H9 (cell line): ENCODE data around the gene MEDAG. TPM values are rescaled to one million over a fixed set of nuclear protein-coding genes. Genes with fewer than 3 reads are reported as not detected.

Experiments
- DNase-seq: peaks from one replicate; pipeline ENCODE4 v3.0.0-alpha.2; 2017
- H2AFZ ChIP-seq: one replicate; pipeline ENCODE4 v1.6.1; 2013; ENCODE audit warnings: mild to moderate bottlenecking, low read length, control low read depth, moderate library complexity
- H2AK5ac ChIP-seq: 2 replicates; pipeline ENCODE4 v1.6.1; 2013; ENCODE audit warnings: low read length, control low read depth, mixed read lengths; ENCODE audit not compliant: insufficient read length
- H2BK120ac ChIP-seq: one replicate; pipeline ENCODE4 v1.6.1; 2013; ENCODE audit warnings: low read depth, mild to moderate bottlenecking, low read length, control low read depth, inconsistent platforms; ENCODE audit not compliant: poor library complexity, severe bottlenecking
- H2BK12ac ChIP-seq: 2 replicates; pipeline ENCODE4 v1.6.1; 2013; ENCODE audit warnings: low read length, control low read depth, mixed read lengths, low read depth; ENCODE audit not compliant: insufficient read length
- H2BK15ac ChIP-seq: 2 replicates; pipeline ENCODE4 v1.6.1; 2013; ENCODE audit warnings: low read depth, low read length, control low read depth
- H2BK20ac ChIP-seq: one replicate; pipeline ENCODE4 v1.6.1; 2013; ENCODE audit warnings: low read depth, mild to moderate bottlenecking, low read length, control low read depth, inconsistent platforms; ENCODE audit not compliant: poor library complexity, severe bottlenecking
- H2BK5ac ChIP-seq: 2 replicates; pipeline ENCODE4 v1.6.1; 2013; ENCODE audit warnings: low read length, control low read depth, mixed read lengths; ENCODE audit not compliant: insufficient read length
- H3K14ac ChIP-seq: 2 replicates; pipeline ENCODE4 v1.6.1; 2013; ENCODE audit warnings: low read length, control low read depth; ENCODE audit not compliant: insufficient read depth
- H3K18ac ChIP-seq: 2 replicates; pipeline ENCODE4 v1.6.1; 2013; ENCODE audit warnings: low read depth, mild to moderate bottlenecking, mixed read lengths, low read length, control low read depth; ENCODE audit not compliant: insufficient read length
- H3K23ac ChIP-seq: 2 replicates; pipeline ENCODE4 v1.6.1; 2013; ENCODE audit warnings: low read length, control low read depth, mixed read lengths, low read depth; ENCODE audit not compliant: insufficient read length
- H3K23me2 ChIP-seq: 2 replicates; pipeline ENCODE4 v1.6.1; 2013; ENCODE audit warnings: low read depth, mild to moderate bottlenecking, mixed read lengths, low read length, control low read depth; ENCODE audit not compliant: insufficient read length, poor library complexity, severe bottlenecking
- H3K27ac ChIP-seq: 2 replicates; pipeline ENCODE4 v1.5.1; 2013; ENCODE audit warnings: low read length, control low read depth, mixed read lengths, low read depth; ENCODE audit not compliant: insufficient read length
- H3K27me3 ChIP-seq: 2 replicates; pipeline ENCODE4 v1.6.1; 2013; ENCODE audit warnings: low read length, control low read depth, inconsistent platforms; ENCODE audit not compliant: insufficient read depth
- H3K4ac ChIP-seq: 2 replicates; pipeline ENCODE4 v1.6.1; 2013; ENCODE audit warnings: low read depth, mild to moderate bottlenecking, control low read depth, inconsistent platforms, low read length, moderate library complexity
- H3K4me1 ChIP-seq: 2 replicates; pipeline ENCODE4 v1.6.1; 2013; ENCODE audit warnings: low read length, control low read depth, inconsistent platforms; ENCODE audit not compliant: insufficient read depth
- H3K4me2 ChIP-seq: 2 replicates; pipeline ENCODE4 v1.6.1; 2013; ENCODE audit warnings: low read length, control low read depth, mixed read lengths; ENCODE audit not compliant: insufficient read length, insufficient read depth
- H3K56ac ChIP-seq: 2 replicates; pipeline ENCODE4 v1.6.1; 2013; ENCODE audit warnings: low read depth, mild to moderate bottlenecking, mixed read lengths, low read length, control low read depth; ENCODE audit not compliant: insufficient read length
- H3K79me1 ChIP-seq: 2 replicates; pipeline ENCODE4 v1.6.1; 2013; ENCODE audit warnings: low read depth, mild to moderate bottlenecking, moderate library complexity, low read length, control low read depth, inconsistent platforms; ENCODE audit not compliant: insufficient read depth, poor library complexity, severe bottlenecking
- H3K79me2 ChIP-seq: 2 replicates; pipeline ENCODE4 v1.6.1; 2013; ENCODE audit warnings: low read length, control low read depth, inconsistent platforms; ENCODE audit not compliant: insufficient read depth
- H3K9ac ChIP-seq: 2 replicates; pipeline ENCODE4 v1.6.1; 2013; ENCODE audit warnings: low read length, control low read depth, mixed read lengths; ENCODE audit not compliant: insufficient read length; ENCODE audit errors: extremely low read depth
- H3K9me3 ChIP-seq: one replicate; pipeline ENCODE4 v1.6.1; 2013; ENCODE audit warnings: low read depth, low read length, inconsistent platforms; ENCODE audit not compliant: control insufficient read depth
- H3T11ph ChIP-seq: one replicate; pipeline ENCODE4 v1.6.1; 2013; ENCODE audit warnings: mild to moderate bottlenecking, low read length, control low read depth, inconsistent platforms
- H4K20me1 ChIP-seq: one replicate; pipeline ENCODE4 v1.6.1; 2013; ENCODE audit not compliant: control insufficient read depth, insufficient read length, insufficient read depth
- H4K5ac ChIP-seq: 2 replicates; pipeline ENCODE4 v1.6.1; 2013; ENCODE audit warnings: low read depth, mild to moderate bottlenecking, mixed read lengths, low read length, control low read depth; ENCODE audit not compliant: insufficient read length
- H4K8ac ChIP-seq: replicated peaks from 2 replicates; pipeline ENCODE4 v1.6.1; 2013; ENCODE audit warnings: low read length, control low read depth, mixed read lengths, low read depth; ENCODE audit not compliant: insufficient read length
- H4K91ac ChIP-seq: 2 replicates; pipeline ENCODE4 v1.6.1; 2013; ENCODE audit warnings: low read depth, mild to moderate bottlenecking, moderate library complexity, mixed read lengths, low read length, control low read depth; ENCODE audit not compliant: insufficient read length
- H3K27ac Mint-ChIP-seq, 3 experiments: 2 replicates in 2 of 3; 3 replicates in 1 of 3; pipeline ENCODE4 v1.8.0; 2020 to 2021; ENCODE audit warnings: mixed read lengths in 3 of 3, mild to moderate bottlenecking in 1 of 3, moderate library complexity in 1 of 3
- H3K27me3 Mint-ChIP-seq: 2 replicates; pipeline ENCODE4 v1.8.0; 2021; ENCODE audit warnings: low read depth, mild to moderate bottlenecking, moderate library complexity, mixed read lengths
- H3K36me3 Mint-ChIP-seq, 3 experiments: 2 replicates in 2 of 3; 3 replicates in 1 of 3; pipeline ENCODE4 v1.8.0; 2020 to 2021; ENCODE audit warnings: low read depth in 3 of 3, mixed read lengths in 3 of 3; ENCODE audit not compliant: insufficient read depth in 1 of 3
- H3K4me1 Mint-ChIP-seq, 2 experiments: 2 replicates each; pipeline ENCODE4 v1.8.0; 2020; ENCODE audit warnings: mixed read lengths in 2 of 2
- H3K4me3 Mint-ChIP-seq, 2 experiments: 2 replicates in 1 of 2; 3 replicates in 1 of 2; pipeline ENCODE4 v1.8.0; 2020 to 2021; ENCODE audit warnings: mild to moderate bottlenecking in 2 of 2, mixed read lengths in 2 of 2, moderate library complexity in 1 of 2
- H3K9me3 Mint-ChIP-seq, 2 experiments: 2 replicates in 1 of 2; 3 replicates in 1 of 2; pipeline ENCODE4 v1.8.0; 2020; ENCODE audit warnings: mild to moderate bottlenecking in 2 of 2, mixed read lengths in 2 of 2, moderate library complexity in 1 of 2
- WGBS: extraction: QIAGEN DNeasy Blood & Tissue Kit; methylation state at CpG from one replicate; pipeline ENCODE4 v1.1.7; 2013; ENCODE audit warnings: missing lambda C conversion rate, low lambda C conversion rate, mixed read lengths; ENCODE audit not compliant: insufficient read length; ENCODE audit errors: extremely low coverage; 5-methylcytosine and 5-hydroxymethylcytosine counted together
- total RNA-seq: library from RNA; stranded (reverse); gene quantifications from 2 replicates; pipeline ENCODE4 v1.2.1, GENCODE V29; 2021
- TF ChIP-seq, protein P1 (sequence below): fragments of 200-600 bp; sonication (generic); conservative IDR thresholded peaks from 3 replicates; pipeline ENCODE4 v1.8.0; 2021; ENCODE audit warnings: antibody characterized with exemption, mild to moderate bottlenecking

The MEDAG gene
- total RNA-seq, 1 experiment from 2014 or later: 0.87 TPM

- H3K9me3 ChIP-seq: no peaks in the 10 kb centered on the region
- H2BK20ac ChIP-seq: no peak overlapping the region
- Mint-ChIP-seq H3K27me3 (peaks cover 10% of the 10 kb centered on the region), H3K4me3 (no peak overlapping the region), H3K9me3 (no peaks in the 10 kb centered on the region), H3K27ac (no peak overlapping the region), H3K4me1 (peaks cover 3 to 12% of the 10 kb centered on the region in 2 experiments; a peak in 3 of 4 replicates), H3K36me3 (no peaks in the 10 kb centered on the region)
- H3K18ac ChIP-seq: no peak overlapping the region
- H3K79me1 ChIP-seq: no peaks in the 10 kb centered on the region
- H4K5ac ChIP-seq: no peak overlapping the region
- no peak for DNase-seq
- H2AK5ac ChIP-seq: no peak overlapping the region
- no CpG with 5 or more reads among the region's 6 CpGs for WGBS
- H4K20me1 ChIP-seq: no peaks in the 10 kb centered on the region
- no peak overlapping the region for H2BK12ac ChIP-seq
- H3K9ac ChIP-seq: no peak overlapping the region
- no peak overlapping the region for H4K8ac ChIP-seq
- no peak overlapping the region for H3T11ph ChIP-seq
- no peak overlapping the region for H2AFZ ChIP-seq
- no peak overlapping the region for H4K91ac ChIP-seq
- H3K27ac ChIP-seq: no peak overlapping the region
- no peaks in the 10 kb centered on the region for H3K23me2 ChIP-seq
- H2BK15ac ChIP-seq: no peak overlapping the region
- H2BK120ac ChIP-seq: no peak overlapping the region
- no peak overlapping the region for H2BK5ac ChIP-seq
- H3K4ac ChIP-seq: no peak overlapping the region
- no peak overlapping the region for H3K23ac ChIP-seq
- no peak overlapping the region for H3K14ac ChIP-seq
- no peaks in the 10 kb centered on the region for H3K27me3 ChIP-seq
- H3K56ac ChIP-seq: no peak overlapping the region
- H3K4me1 ChIP-seq: no peaks in the 10 kb centered on the region
- H3K79me2 ChIP-seq: no peaks in the 10 kb centered on the region
- TF ChIP-seq, protein P1, sequence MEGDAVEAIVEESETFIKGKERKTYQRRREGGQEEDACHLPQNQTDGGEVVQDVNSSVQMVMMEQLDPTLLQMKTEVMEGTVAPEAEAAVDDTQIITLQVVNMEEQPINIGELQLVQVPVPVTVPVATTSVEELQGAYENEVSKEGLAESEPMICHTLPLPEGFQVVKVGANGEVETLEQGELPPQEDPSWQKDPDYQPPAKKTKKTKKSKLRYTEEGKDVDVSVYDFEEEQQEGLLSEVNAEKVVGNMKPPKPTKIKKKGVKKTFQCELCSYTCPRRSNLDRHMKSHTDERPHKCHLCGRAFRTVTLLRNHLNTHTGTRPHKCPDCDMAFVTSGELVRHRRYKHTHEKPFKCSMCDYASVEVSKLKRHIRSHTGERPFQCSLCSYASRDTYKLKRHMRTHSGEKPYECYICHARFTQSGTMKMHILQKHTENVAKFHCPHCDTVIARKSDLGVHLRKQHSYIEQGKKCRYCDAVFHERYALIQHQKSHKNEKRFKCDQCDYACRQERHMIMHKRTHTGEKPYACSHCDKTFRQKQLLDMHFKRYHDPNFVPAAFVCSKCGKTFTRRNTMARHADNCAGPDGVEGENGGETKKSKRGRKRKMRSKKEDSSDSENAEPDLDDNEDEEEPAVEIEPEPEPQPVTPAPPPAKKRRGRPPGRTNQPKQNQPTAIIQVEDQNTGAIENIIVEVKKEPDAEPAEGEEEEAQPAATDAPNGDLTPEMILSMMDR: no peak
- no peak overlapping the region for H3K4me2 ChIP-seq
Observed at GRCh38 chr13:30918662-30919405, 12.8 kb downstream of the MEDAG start.
